Adrenal gland (tissue), 19 donors: ENCODE results near the gene KLHDC2. TPM values are rescaled to one million over a fixed set of nuclear protein-coding genes. Genes with fewer than 3 reads are reported as not detected.
"Not testable (repeated sequence)": the region's sequence is repeated elsewhere in the genome, so short reads cannot be mapped to it uniquely, and the experiment has no call there.

Experiments
- DNase-seq, 7 donors: peaks; one replicate each; pipeline ENCODE4 v3.0.0-alpha.2; 2019 to 2020
- H3K27ac ChIP-seq, 5 donors: fragments of 200-600 bp; sonication (generic) in 4 of 5; 1 replicate in 3 of 5; 2 replicates in 2 of 5; pipeline versions ENCODE4 v1.5.1 to v1.8.0; 2016 to 2020; ENCODE audit warnings: mild to moderate bottlenecking in 1 of 5
- H3K27me3 ChIP-seq: fragments of 200-600 bp; 2 replicates; pipeline ENCODE4 v1.8.0; 2021
- H3K36me3 ChIP-seq, 2 donors: fragments of 200-600 bp; replicated peaks in 1 of 2; 1 replicate in 1 of 2; 2 replicates in 1 of 2; pipeline versions ENCODE4 v1.5.1 to v1.8.0; 2018 to 2022
- H3K4me1 ChIP-seq, 2 donors: fragments of 200-600 bp; replicated peaks in 1 of 2; 1 replicate in 1 of 2; 2 replicates in 1 of 2; pipeline versions ENCODE4 v1.5.1 to v1.8.0; 2018 to 2021
- H3K4me3 ChIP-seq, 4 donors: fragments of 200-600 bp; sonication (generic) in 3 of 4; one replicate each; pipeline ENCODE4 v1.5.1; 2016 to 2018
- H3K9me3 ChIP-seq, 3 donors: fragments of 200-600 bp; sonication (generic) in 1 of 3; replicated peaks in 1 of 3; 1 replicate in 2 of 3; 2 replicates in 1 of 3; pipeline versions ENCODE4 v1.5.1 to v1.8.0; 2016 to 2021
- POLR2A ChIP-seq, 2 donors: fragments of 450-650 bp; IDR thresholded peaks; one replicate each; pipeline ENCODE4 v1.6.1; 2017; ENCODE audit warnings: antibody characterized with exemption in 2 of 2, mild to moderate bottlenecking in 2 of 2, moderate library complexity in 1 of 2
- WGBS, 4 donors: extraction: QIAGEN DNeasy Blood & Tissue Kit in 2 of 4; methylation state at CpG; one replicate each; pipeline versions ENCODE4 v1.1.5 to v1.1.7; 2013 to 2017; 5-methylcytosine and 5-hydroxymethylcytosine counted together
- intact Hi-C, 2 donors: fragments of 100-400 bp; cut with DNase I; formaldehyde crosslinking; loops; one replicate each; pipeline versions ENCODE4 v1.14.1 to v1.15.0; 2022 to 2023
- long read RNA-seq, 10 donors: library from polyadenylated mRNA in 3 of 10; unstranded in 2 of 10; stranded (forward) in 1 of 10; transcript quantifications; one replicate each; pipeline ENCODE4 v2.0.0 and lab custom pipeline, GENCODE V29; 2021 to 2026
- polyA plus RNA-seq, 3 donors: library from polyadenylated mRNA; stranded (reverse); fragments of 200-250 nt in 2 of 3; fragments of 350-450 nt in 1 of 3; fragmentation: Illumina TruSeq in 1 of 3; extraction: RNeasy Lipid Tissue Mini Kit (QIAGEN cat#74804) in 1 of 3; gene quantifications; one replicate each; pipeline ENCODE4 v1.2.3, GENCODE V29; 2013 to 2014
- total RNA-seq, 9 donors: library from RNA; depleted of rRNA in 4 of 9; stranded (reverse); fragments of >200 nt in 4 of 9; fragments of 120-200 nt in 1 of 9; fragmentation: NEBNext Ultra II Directional in 1 of 9; extraction: Animal tissue kit (Norgen Biotek cat#: 25700) in 1 of 9; gene quantifications; one replicate each; pipeline versions ENCODE4 v1.1.0 to v1.2.4, GENCODE V29; 2013 to 2023
- TF ChIP-seq, protein P1 (sequence below), 6 experiments: fragments of 450-650 bp in 4 of 6; fragments of 200-600 bp in 2 of 6; sonication (generic) in 1 of 6; IDR thresholded peaks; 1 replicate in 5 of 6; 2 replicates in 1 of 6; pipeline versions ENCODE4 v1.5.1 to v1.8.0; 2016 to 2021; ENCODE audit warnings: antibody characterized with exemption in 6 of 6, mild to moderate bottlenecking in 2 of 6, moderate library complexity in 1 of 6
- donor health status: healthy with polysubstance abuse.
- donor health status: Bipolar disorder and iron deficiency.
- donor health status: DM: yes; HTN: yes; CAD: no.
- donor health status: DM: no; HTN: no; CAD: no.
- donor health status: DM: no; HTN: no; CAD: no.
- donor health status: DM: yes; HTN: yes; CAD: no.

KLHDC2 gene
- total RNA-seq: 100 to 1,000 TPM in 1 of 9 donors, 10 to 100 TPM in 8; 54.3 to 134 (median 68.8) TPM
- polyA plus RNA-seq: 10 to 100 TPM; 43.1 to 74.2 (median 43.4) TPM
- long read RNA-seq, donor 1, full-length matches to known transcripts: 35 of 40 reads
- long read RNA-seq, donor 1, partial matches to known transcripts: 0 of 40 reads
- long read RNA-seq, donor 1, other reads (novel, unspliced or antisense): 5 of 40 reads
- long read RNA-seq, donor 2, full-length matches to known transcripts: 20 of 20 reads
- long read RNA-seq, donor 2, partial matches to known transcripts: 0 of 20 reads
- long read RNA-seq, donor 2, other reads (novel, unspliced or antisense): 0 of 20 reads
- long read RNA-seq, donor 3, full-length matches to known transcripts: 18 of 26 reads
- long read RNA-seq, donor 3, partial matches to known transcripts: 8 of 26 reads
- long read RNA-seq, donor 3, other reads (novel, unspliced or antisense): 0 of 26 reads
- long read RNA-seq, donor 4, full-length matches to known transcripts: 72 of 91 reads
- long read RNA-seq, donor 4, partial matches to known transcripts: 11 of 91 reads
- long read RNA-seq, donor 4, other reads (novel, unspliced or antisense): 8 of 91 reads
- long read RNA-seq, donor 5, full-length matches to known transcripts: 179 of 195 reads
- long read RNA-seq, donor 5, partial matches to known transcripts: 1 of 195 reads
- long read RNA-seq, donor 5, other reads (novel, unspliced or antisense): 15 of 195 reads
- long read RNA-seq, donor 6, full-length matches to known transcripts: 31 of 50 reads
- long read RNA-seq, donor 6, partial matches to known transcripts: 17 of 50 reads
- long read RNA-seq, donor 6, other reads (novel, unspliced or antisense): 2 of 50 reads
- long read RNA-seq, donor 7, full-length matches to known transcripts: 17 of 52 reads
- long read RNA-seq, donor 7, partial matches to known transcripts: 23 of 52 reads
- long read RNA-seq, donor 7, other reads (novel, unspliced or antisense): 12 of 52 reads
- long read RNA-seq, donor 8, full-length matches to known transcripts: 43 of 148 reads
- long read RNA-seq, donor 8, partial matches to known transcripts: 105 of 148 reads
- long read RNA-seq, donor 8, other reads (novel, unspliced or antisense): 0 of 148 reads
- long read RNA-seq, donor 9, full-length matches to known transcripts: 18 of 18 reads
- long read RNA-seq, donor 9, partial matches to known transcripts: 0 of 18 reads
- long read RNA-seq, donor 9, other reads (novel, unspliced or antisense): 0 of 18 reads
- long read RNA-seq, donor 10, full-length matches to known transcripts: 23 of 23 reads
- long read RNA-seq, donor 10, partial matches to known transcripts: 0 of 23 reads
- long read RNA-seq, donor 10, other reads (novel, unspliced or antisense): 0 of 23 reads

DNA sequence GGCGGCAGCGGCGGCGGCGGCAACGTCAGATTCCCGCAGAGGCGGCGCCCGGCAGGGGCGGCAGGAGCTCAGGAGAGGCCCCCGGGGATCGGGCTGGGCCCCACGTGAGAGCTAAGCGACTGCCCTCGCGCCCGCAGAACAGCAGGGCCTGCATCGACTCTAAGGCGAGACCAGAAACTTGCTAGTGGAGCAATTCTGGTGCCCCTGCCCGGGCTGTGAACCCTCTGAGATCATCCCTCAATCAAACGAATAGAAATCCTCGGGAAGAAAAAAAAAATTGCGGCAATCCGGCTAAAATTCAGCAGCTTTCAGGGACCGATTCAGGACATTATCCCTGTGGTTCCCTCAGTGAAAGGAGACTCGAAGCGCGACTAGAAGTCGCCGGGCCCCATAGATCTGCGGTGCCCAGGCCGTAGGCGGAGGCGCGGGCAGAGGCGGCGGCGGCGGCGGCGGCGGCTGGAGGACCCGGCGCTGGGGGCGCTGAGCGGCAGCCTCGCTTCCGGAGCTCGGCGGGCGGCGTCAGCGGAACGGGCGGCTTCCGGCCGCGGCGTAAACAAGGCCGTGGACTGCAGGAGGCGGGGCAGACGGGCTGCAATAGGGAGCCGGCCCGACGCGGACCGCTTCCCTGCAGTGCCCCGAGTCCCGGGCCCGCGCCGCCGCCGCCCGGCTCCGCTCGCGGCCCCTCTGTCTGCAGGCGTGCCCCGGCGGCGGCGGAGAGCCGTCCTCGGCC, at the start of gene KLHDC2:
Gene KLHDC2, plus strand, starts transcription at position 583 of the 730 bp plus-strand sequence. CDS start 316 bp downstream, outside the sequence.
- intact Hi-C loops: loop anchor here (5.0 to 10.0 kb wide), 2 partner anchors 130 to 133 kb away; partner anchors contain the start of gene DNAAF2 (in 2 of the 2)
- 0% methylated on average over 29 to 84 of the region's 86 CpGs for WGBS, 4 donors

GRCh38 chr14:49720744-49721143, 47.2 kb upstream of the KLHDC2 start:
- H3K36me3 ChIP-seq: peaks cover 0 to 12% of the 10 kb centered on the region in 2 donors
- TF ChIP-seq, protein P1, sequence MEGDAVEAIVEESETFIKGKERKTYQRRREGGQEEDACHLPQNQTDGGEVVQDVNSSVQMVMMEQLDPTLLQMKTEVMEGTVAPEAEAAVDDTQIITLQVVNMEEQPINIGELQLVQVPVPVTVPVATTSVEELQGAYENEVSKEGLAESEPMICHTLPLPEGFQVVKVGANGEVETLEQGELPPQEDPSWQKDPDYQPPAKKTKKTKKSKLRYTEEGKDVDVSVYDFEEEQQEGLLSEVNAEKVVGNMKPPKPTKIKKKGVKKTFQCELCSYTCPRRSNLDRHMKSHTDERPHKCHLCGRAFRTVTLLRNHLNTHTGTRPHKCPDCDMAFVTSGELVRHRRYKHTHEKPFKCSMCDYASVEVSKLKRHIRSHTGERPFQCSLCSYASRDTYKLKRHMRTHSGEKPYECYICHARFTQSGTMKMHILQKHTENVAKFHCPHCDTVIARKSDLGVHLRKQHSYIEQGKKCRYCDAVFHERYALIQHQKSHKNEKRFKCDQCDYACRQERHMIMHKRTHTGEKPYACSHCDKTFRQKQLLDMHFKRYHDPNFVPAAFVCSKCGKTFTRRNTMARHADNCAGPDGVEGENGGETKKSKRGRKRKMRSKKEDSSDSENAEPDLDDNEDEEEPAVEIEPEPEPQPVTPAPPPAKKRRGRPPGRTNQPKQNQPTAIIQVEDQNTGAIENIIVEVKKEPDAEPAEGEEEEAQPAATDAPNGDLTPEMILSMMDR (IDR thresholded peaks at IDR 0.05): no peak
- TF ChIP-seq POLR2A (IDR thresholded peaks at IDR 0.05): no peak
- DNase-seq: no peak
- no peak overlapping the region for H3K4me3 ChIP-seq
- no peaks in the 10 kb centered on the region for H3K27me3 ChIP-seq
- no peak overlapping the region for H3K27ac ChIP-seq
- intact Hi-C loops: no loop called here
- H3K4me1 ChIP-seq: no peaks in the 10 kb centered on the region
- H3K9me3 ChIP-seq: no peaks in the 10 kb centered on the region

More for the DNA sequence above, at the start of gene KLHDC2:
- peak; percentile 88 to 93 (median 91) for DNase-seq
- no peaks in the 10 kb centered on the region for H3K27me3 ChIP-seq
- H3K4me1 ChIP-seq: peaks cover 26 to 34% of the 10 kb centered on the region in 2 donors
- H3K4me3 ChIP-seq: peak within 1 kb of the TSS; percentile 33 to 100 (median 86)
- H3K36me3 ChIP-seq: no peaks in the 10 kb centered on the region
- no peaks in the 10 kb centered on the region for H3K9me3 ChIP-seq
- peak within 1 kb of the TSS; percentile 87 to 99 (median 98) for H3K27ac ChIP-seq
- TF ChIP-seq, protein P1 (IDR thresholded peaks at IDR 0.05): peak in 3 of 6 experiments; percentile 25 to 33 (median 31)
- TF ChIP-seq POLR2A (IDR thresholded peaks at IDR 0.05): peak; percentile 92 to 97

- WGBS, 4 donors: 88 to 94% (median 92%) methylated on average over 9 of the region's 9 CpGs
- DNase-seq: not testable (repeated sequence)
Measured at GRCh38 chr14:49721733-49722435, 46.1 kb upstream of the KLHDC2 start.

More at GRCh38 chr14:49721733-49722435, 46.1 kb upstream of the KLHDC2 start:
- H3K27me3 ChIP-seq, intact Hi-C loops, H3K4me3 ChIP-seq, H3K27ac ChIP-seq, H3K4me1 ChIP-seq, H3K9me3 ChIP-seq: not testable (repeated sequence)
- peaks cover 0 to 22% of the 10 kb centered on the region in 2 donors for H3K36me3 ChIP-seq
